Endometrial microvascular endothelial cells (primary cell): ENCODE measurements around the gene CAMSAP2. TPM values are rescaled to one million over a fixed set of nuclear protein-coding genes. Genes with fewer than 3 reads are reported as not detected.
"Not testable (repeated sequence)": the region's sequence is repeated elsewhere in the genome, so short reads cannot be mapped to it uniquely, and the experiment has no call there.

Experiments
- in situ Hi-C: cut with HindIII; loops from 2 replicates; pipeline ENCODE4 v1.10.0; 2017; ENCODE audit warnings: low sequenced_read_pairs, low pct_unique_long_range_greater_than_20kb; ENCODE audit errors: inconsistent ontology term
- total RNA-seq: library from RNA; depleted of rRNA; stranded (reverse); fragments of >200 nt; gene quantifications from one replicate; pipeline ENCODE4 v1.2.3, GENCODE V29; 2015; ENCODE audit errors: inconsistent ontology term

Gene CAMSAP2
- total RNA-seq, 1 donor from 2014 or later, result 20.3 TPM

DNA sequence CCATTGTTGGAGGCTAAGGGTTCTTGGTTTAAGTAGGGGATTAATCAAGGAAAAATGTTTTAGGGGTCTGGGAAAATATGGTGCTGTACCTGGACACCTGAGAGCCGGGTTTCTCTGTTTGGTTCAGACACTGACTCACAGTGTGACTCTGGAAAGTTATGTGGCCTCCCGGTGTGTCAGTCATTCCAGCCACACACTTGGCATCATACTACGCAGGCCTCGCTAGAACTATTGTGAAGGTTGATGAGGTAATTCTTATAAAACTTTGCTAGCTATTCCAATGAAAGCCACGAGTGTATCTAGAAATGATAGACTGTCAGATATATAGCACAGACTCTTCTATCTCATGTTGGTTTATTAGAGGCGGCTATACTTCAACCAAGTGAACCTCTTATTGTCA lies 4.8 kb upstream of the CAMSAP2 start:
- in situ Hi-C loops, result no loop called here

DNA sequence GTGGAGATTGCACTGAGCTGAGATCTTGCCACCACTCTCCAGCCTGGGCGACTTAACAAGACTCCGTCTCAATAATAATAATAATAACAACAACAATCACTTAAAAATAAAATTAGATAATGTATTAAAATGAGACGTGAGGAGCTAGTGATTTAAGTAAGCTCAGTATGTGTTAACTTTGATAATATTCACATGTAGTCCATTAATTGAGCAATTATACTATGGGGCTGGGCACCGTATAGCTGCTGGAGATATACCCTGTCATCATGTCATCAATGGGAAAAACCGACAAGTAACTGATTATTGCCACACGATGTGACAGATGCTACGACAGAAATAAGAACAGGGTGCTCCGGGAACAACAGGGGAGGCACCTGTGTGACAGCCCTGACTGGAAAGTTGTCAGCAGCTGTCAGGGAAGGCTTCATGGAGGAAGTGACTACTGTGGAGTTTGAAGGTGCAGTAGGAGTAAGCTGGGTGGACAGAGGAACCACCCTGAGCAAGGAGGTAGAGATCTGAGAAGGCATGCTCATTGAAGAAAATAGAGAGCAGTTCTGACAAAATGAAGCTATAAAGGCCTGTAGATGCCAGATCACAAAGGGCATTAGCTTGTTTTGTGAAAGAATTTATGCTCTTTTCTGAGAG lies 924 bp upstream of the CAMSAP2 start:
- in situ Hi-C loops, result no loop called here

DNA sequence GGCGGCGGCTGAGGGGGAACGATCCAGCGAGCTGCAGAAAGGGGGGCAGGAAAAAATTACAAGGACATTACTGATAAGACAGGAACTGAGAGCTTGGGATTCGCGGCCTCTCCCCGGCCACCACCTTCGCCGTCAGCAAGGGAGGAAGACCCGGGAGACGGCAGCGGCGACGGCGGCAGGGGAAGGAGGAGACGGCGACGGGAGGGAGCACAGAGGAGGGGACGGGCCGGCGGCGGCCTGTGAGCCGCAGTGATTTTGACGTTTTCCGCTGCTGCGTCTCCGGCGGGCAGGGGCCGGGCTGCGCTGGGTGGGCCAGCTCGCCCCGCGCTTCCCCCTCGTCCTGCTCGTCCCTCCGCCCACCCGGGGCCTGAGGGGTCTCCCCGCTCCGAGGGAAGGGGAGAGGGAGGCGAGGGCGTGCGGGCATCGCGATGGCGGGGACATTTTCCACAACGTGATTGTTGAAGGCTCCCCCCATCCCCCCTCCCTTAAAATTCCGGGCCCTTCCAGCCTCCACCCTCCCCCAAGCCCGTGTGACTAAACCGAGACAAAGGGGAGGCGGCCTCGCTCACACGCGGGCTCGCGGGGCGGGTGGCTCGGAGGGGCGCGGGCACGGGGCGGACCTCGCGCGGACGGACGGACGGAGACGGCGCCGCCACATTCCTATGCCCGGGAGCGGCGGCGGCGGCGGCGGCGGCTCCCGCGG lies 407 bp downstream of the CAMSAP2 start:
- in situ Hi-C loops, result no loop called here

DNA sequence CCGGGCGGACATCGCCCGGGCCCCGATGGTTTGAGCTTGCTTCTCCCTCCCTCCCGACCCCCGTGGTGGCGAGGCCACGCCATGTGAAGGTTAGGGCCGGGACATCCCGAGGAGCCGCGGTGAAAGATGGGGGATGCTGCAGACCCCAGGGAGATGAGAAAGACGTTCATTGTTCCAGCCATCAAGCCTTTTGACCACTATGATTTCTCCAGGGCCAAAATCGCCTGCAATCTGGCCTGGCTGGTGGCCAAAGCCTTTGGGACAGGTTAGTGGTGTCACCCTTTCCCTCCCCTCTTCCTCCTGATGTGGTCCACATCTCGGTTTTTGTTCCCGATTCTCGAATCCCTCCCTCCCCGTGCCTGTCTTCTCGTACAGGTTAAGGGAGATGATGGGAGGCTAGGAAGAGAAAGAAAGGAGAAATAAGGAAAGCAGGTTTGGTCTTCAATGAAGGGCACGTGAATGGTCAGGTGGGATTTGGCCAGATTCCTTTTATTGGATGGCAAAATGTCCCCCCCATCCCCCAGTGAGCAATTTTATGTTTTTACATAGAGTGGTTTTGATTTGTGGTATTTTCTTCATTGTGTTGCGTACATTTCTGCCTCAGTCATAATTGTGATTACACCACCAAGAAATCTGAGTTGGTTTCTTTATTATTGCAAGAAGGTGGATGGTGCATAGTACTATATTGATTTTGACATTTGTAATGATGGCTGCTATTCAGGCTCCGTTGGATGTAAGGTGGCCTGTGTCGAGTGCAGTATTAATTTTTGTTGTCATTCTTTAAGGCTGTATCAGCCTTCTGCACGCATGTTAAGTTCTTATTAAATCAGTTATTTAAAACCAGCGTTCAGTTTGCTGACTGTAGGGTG lies 1.2 kb downstream of the CAMSAP2 start:
- in situ Hi-C loops, result no loop called here

DNA sequence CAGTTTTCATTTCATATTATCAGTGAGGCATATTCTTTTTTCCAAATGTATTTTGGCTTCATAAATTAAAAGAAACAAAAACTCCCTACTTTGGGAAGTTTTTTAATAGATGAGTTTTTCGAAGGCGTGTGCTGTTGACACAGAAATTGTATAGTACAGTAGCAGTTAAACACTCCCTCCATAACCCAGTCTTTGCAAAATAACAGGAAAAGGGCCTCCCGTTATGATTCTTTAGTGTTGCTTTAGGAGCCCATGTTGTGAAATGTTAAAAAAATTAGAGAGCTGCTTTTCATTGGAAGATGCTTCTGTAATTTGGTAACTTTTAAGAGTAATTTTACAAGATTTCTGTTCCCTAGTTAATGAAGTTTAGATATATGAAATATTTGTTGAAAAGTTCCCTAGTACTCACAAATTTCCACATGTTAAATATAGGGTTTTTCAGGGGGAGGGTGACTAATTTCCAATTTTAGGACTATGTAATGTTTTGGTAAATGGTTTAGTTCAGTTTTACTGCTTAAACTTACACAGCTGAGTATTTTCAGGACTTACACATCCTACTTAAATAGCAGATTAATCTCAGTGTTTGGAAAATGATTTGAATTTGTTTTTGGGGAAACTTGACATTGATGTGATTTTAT lies 2.0 kb downstream of the CAMSAP2 start:
- in situ Hi-C loops, result no loop called here

DNA sequence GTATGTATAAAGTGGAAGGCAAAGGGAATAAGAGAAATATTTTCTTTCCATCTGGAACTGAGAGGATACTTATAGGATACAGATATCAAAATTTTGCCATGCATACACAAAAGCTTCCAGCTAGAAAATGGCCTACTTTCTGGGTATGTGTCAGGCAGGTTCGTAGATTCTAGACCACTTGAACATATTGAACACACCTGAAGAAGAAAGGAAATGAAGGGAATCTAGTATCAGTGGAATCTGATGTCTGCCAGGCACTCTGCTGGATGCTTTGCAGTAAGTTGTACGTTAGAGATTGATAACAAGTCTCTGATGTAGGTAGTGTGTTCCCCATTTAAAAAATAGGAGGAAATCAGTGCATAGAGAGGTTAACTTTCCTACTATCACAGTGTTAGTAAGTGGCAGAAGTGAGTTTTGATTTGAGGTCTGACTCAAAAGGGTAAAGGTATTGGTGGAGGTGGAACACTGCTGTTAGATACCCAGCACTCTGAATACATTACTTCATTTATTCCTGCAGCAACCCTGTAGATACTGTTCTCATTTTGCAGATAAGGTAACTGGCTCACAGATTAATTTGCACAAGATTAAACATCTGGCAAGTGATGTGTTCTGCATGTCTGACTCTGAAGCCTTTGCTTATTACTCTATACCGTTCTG lies 3.0 kb downstream of the CAMSAP2 start:
- in situ Hi-C loops, result no loop called here

DNA sequence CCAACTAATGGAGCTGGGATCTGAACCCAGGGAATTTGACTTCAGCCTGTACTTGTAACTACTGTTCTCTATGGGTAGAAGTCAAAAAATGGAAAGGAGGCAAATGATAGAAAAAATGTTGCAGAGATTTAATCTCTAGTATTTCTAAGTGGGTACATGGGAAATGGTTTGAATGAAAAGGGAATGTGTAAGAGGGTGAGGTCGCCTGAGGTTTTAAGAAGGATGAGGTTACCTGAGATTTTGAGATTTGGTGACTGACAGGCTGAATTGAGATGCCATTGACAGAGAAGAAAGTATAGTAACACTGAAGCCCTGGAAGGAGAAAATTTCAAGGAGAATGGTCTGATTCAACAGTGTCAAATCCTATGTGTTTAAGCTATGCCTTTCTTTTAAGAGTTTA lies 5.5 kb downstream of the CAMSAP2 start:
- in situ Hi-C loops, result no loop called here

DNA sequence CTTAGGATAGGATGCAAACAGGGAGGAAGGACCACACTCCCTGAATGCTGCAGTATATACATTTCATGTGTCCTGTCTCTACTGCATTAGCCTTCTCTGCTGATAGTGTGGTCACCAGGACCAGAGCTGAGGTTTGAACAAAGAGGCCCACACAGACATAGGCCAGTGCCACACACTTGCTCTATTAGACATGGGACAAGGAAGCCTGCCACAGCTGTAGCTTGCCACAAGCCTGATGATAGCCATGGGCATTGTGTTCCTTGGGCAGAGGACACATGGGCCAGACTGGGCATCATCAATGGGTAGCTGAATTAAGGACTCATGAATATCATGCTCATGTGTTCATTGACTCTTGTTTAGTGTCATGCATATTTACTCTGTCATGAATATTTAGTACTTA lies 10.4 kb downstream of the CAMSAP2 start:
- in situ Hi-C loops, result no loop called here

DNA sequence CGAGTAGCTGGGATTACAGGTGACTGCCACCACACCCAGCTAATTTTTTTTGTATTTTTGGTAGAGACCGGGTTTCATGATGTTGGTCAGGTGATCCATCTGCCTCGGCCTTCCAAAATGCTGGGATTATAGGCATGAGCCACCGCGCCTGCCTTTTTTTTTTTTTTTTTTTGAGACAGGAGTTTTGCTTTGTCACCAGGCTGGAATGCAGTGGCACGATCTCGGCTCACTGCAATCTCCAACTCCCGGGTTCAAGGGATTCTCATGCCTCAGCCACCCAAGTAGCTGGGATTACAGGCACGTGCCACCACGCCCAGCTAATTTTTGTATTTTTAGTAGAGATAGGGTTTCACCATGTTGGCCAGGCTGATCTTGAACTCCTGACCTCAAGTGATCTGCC lies 12.1 kb downstream of the CAMSAP2 start:
- in situ Hi-C loops, result not testable (repeated sequence)

DNA sequence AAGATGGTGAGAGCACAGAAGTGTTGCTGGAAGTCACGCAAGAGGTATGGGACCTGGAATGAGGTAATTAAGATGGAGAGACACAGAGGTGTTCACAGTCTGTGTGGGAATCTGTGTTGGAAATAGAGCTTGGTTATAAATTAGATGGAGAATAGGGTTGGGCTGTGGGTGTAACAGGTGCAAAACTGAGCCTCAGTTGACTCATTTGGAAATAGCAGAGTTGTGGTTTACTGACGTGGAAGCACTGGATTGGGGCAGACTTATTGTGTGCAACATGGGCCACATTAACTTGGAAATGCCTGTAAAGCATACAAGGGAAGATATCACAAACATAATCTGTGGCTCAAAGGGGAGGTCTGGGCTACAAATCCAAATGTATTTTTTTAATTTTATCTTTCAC lies 13.0 kb downstream of the CAMSAP2 start:
- in situ Hi-C loops, result no loop called here

DNA sequence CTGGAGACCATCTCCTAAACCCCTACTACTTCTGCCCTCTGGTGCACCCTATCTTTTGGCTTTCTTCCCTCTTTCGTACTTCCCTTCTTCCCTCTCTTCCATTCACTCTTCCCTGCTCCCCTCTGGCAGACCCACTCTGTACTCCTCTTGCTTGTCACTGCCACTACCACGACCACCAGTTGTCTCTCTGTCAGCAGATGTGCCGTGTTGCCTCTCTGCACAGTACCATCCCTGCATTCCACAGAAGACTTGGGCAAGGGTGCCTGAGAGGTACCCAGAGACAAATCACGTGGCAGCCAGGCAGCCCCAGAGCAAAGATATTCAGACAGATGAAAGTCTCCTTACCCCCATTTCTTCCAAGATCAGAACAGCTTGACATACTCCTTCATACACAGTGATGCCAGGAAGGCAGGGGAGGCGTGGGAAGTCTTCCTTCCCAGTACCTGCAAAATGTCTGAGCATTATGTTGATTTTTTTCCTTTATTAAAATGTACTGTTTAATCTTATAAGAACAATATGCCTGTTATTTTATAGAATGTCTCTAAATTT lies 15.0 kb downstream of the CAMSAP2 start:
- in situ Hi-C loops, result no loop called here

DNA sequence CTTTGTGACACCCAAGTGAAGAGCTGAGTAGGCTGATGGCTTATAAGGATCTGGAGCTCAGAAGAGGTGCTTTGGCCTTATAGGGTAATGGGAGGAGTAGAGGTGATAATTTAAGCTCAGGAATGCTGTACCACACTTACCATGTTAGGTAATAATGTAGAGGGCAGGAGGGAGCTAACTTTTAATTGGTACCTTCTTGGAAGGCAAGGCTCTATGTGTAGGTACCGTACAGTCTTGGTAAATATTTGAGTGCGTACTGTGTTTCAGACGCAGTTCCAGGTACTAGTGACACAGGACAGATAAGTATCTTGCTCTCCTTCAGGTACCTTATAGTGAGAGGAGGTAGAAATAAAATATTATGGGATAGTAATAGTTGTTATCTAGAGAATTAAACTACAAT lies 16.8 kb downstream of the CAMSAP2 start:
- in situ Hi-C loops, result no loop called here

DNA sequence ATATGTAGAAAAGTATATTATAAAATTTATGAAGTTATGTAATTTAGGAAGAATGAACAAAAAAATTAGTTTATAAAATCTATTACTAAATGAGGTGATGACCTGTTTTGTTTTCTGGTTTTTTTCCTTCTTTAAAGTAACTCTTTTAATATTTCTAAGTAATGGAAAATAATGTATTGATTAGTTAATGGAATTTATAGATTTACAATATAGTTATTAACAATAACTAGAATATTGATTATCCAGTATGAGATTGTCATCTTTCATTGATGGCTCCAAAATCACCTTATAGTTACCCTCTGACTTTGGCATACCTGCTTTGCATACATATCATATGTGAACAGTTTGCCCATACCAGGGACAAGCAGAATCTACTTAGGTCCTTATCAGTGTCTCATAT lies 23.4 kb downstream of the CAMSAP2 start:
- in situ Hi-C loops, result no loop called here

DNA sequence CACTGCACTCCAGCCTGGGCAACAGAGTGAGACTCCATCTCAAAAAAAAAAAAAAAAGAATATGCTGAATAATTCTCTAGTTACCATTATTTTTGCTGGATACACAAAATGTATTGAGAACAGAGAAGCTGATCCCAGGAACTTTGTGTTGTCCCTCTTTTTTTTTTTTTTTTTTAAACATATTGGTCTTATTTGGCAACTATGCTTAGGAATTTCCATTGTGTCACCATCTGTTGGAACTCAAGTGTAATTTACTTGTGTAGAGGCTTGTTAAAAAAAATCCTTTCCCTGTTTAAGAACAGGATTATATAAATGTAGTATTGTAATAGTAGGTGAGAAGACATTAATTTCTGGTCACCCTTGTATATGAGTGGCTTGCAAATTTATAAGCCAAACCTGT lies 28.6 kb downstream of the CAMSAP2 start:
- in situ Hi-C loops, result no loop called here

DNA sequence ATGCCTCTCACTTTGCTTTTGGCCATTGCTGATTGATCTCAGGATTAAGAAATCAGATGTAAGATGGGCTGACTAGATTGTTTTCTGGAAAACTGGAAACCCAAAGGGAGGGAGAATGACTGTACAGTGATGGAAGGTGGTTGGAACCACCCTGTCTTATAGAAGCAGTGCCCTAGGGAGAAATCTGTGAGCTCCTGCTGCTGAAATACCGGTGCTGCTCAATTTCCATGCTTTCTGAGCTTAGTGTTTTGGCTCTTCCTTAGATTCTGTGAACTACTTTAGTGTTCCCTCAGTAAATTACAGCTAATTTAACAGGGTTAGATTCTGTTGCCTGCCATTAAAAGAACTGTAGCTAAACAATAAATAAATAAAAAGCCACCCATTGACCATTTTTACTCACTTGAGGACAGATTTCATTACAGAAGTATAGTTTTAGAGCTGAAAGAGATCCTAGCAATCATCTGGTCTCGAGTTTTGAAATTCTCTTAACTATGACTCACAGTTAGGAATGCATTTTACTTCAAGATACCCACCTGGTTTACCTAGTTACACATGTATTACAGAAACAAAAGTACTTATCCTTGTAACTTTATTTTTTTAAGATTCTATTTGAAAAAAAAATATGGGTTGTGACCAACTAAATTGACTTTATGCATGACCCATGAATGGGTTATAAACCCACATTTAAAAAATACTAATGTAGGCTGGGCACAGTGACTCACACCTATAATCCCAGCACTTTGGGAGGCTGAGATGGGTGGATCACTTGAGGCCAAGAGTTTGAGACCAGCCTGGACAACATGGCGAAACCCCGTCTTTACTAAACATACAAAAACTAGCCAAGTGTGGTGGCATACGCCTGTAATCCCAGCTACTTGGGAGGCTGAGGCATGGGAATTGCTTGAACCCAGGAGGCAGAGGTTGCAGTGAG lies 33.2 kb downstream of the CAMSAP2 start:
- in situ Hi-C loops, result no loop called here

DNA sequence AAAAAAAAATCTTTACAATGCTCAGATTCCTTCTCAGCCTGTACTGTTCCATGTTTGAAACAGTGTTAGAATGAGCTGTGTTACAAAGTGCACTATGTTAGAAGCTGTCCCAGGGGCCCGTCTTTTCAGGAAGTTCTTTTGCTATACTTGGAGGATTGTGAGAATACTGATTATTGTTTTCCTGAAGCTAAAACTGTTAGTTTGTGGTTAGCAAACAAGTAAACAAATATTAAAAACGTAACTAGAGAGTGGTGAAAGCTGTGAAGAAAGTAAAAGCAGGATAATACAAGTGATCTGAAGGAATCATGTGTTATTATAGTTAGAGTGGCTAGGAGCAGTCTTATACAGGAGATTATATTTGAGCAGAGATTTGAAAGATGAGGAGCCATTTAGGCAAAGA lies 35.6 kb downstream of the CAMSAP2 start:
- in situ Hi-C loops, result no loop called here

DNA sequence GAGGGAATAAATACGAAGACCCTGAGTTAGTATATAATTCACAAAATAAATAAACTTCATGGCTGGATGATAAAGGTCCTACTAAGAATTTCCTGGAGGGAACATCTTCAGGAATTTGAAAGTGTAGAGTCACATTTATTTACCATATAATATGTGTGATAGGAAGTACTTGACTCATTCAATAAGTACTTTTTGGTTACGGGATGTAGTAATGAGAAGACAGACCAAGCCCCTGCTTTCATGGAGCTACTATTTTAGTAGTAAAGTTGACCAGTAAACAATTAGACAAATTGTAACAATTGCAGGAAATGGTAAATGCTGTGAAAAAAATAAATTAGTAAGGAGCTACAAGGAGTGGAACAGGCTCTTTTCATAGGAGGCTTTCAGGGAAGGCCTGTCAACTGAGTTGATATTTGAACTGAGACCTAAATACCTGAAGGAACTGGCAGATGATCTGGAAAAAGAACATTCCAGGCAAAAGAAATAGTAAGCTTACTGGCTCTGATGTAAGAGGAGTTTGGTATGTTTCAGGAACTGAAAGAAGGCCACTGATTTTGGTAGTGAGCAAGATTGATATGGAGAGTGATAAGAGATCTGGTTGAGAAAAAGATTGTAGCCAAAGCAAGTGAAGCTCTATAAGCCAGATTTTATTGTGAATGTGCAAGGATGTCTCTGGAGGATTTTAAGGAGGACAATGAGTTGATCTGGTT lies 36.2 kb downstream of the CAMSAP2 start:
- in situ Hi-C loops, result no loop called here
